MCF 10A (cell line): ENCODE results near the gene SYPL1. TPM values are rescaled to one million over a fixed set of nuclear protein-coding genes. Genes with fewer than 3 reads are reported as not detected.
A peak's percentile ranks its signal among the peaks of the same experiment; 100 is the strongest.

ENCODE experiments used
- BruUV-seq: library from RNA; stranded (reverse); fragments of 400-500 nt; replicated peaks from 2 replicates; lab custom pipeline; 2021; lab: Mats Ljungman, UMichigan
- CTCF ChIA-PET: fragments of 300-600 bp; sonication (Branson Sonifier 250); formaldehyde crosslinking; extraction: SDS; loops from one replicate; lab custom pipeline; 2021; ENCODE audit warnings: antibody characterized with exemption, inconsistent platforms; lab: Yijun Ruan, JAX
- POLR2A ChIA-PET: fragments of 300-600, 350-650 bp; sonication (Branson Sonifier 250); formaldehyde crosslinking; extraction: SDS; loops from one replicate; lab custom pipeline; 2020; ENCODE audit warnings: antibody characterized with exemption, inconsistent platforms; lab: Yijun Ruan, JAX
- DNase-seq: peaks from one replicate; pipeline ENCODE4 v3.0.0-alpha.2; 2018; ENCODE audit not compliant: unreplicated experiment
- H3K27ac Mint-ChIP-seq: one replicate; pipeline ENCODE4 v1.8.0; 2022; ENCODE audit warnings: mild to moderate bottlenecking, low read depth, mixed read lengths; ENCODE audit not compliant: unreplicated experiment
- H3K27me3 Mint-ChIP-seq: one replicate; pipeline ENCODE4 v1.8.0; 2022; ENCODE audit warnings: mixed read lengths; ENCODE audit not compliant: insufficient read depth, unreplicated experiment
- H3K36me3 Mint-ChIP-seq: one replicate; pipeline ENCODE4 v1.8.0; 2022; ENCODE audit warnings: mild to moderate bottlenecking, moderate library complexity, mixed read lengths; ENCODE audit not compliant: insufficient read depth, unreplicated experiment
- H3K4me1 Mint-ChIP-seq: one replicate; pipeline ENCODE4 v1.8.0; 2022; ENCODE audit warnings: mixed read lengths; ENCODE audit not compliant: insufficient read depth, unreplicated experiment
- H3K4me3 Mint-ChIP-seq: one replicate; pipeline ENCODE4 v1.8.0; 2022; ENCODE audit warnings: mild to moderate bottlenecking, moderate library complexity, mixed read lengths; ENCODE audit not compliant: unreplicated experiment
- H3K9me3 Mint-ChIP-seq: one replicate; pipeline ENCODE4 v1.8.0; 2022; ENCODE audit warnings: mixed read lengths; ENCODE audit not compliant: unreplicated experiment
- intact Hi-C: fragments of 100-400 bp; cut with micrococcal nuclease; formaldehyde crosslinking; loops from 2 replicates; pipeline ENCODE4 v1.14.1; 2022
- total RNA-seq: library from RNA; stranded (reverse); gene quantifications from 2 replicates; pipeline ENCODE4 v1.2.3, GENCODE V29; 2022
- TF ChIP-seq, protein P1 (sequence below): fragments of 200-600 bp; IDR thresholded peaks from one replicate; pipeline ENCODE4 v1.8.0; 2022; ENCODE audit warnings: antibody characterized with exemption, mild to moderate bottlenecking; ENCODE audit not compliant: unreplicated experiment

SYPL1 gene
- total RNA-seq, 1 experiment from 2014 or later: 77.6 TPM

DNA sequence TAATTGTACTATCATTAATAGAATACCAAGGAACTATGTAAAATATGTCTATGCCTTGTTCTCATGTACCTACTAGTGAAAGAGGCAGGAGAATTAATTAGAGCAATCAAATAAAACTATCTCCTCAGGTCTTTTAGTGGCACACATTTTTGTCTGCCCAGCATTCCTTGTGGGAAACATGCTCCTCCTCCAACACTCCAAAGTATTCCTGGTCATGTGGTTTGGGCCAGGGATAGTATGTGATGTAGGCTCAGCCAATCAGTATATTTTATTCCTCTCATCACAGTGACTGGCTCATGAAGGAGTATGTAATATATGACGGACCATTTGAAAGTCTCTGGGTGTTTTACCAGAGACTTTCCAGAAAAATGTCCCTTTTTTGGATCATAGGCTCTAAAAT is 16.7 kb upstream of the SYPL1 start:
- intact Hi-C loops: no loop called here
- POLR2A ChIA-PET: no interaction called here
- H3K4me3 Mint-ChIP-seq: no peak overlapping the region
- BruUV-seq: no TSS peak
- peaks cover 12% of the 10 kb centered on the region for H3K4me1 Mint-ChIP-seq
- H3K27me3 Mint-ChIP-seq: no peaks in the 10 kb centered on the region
- DNase-seq: no peak
- CTCF ChIA-PET: interaction anchor here (0.6 kb wide), 1 partner anchor 290 kb away, joined by 3 read pairs; no protein-coding TSS in a partner anchor
- H3K27ac Mint-ChIP-seq: no peak overlapping the region
- no peaks in the 10 kb centered on the region for H3K9me3 Mint-ChIP-seq
- TF ChIP-seq, protein P1, sequence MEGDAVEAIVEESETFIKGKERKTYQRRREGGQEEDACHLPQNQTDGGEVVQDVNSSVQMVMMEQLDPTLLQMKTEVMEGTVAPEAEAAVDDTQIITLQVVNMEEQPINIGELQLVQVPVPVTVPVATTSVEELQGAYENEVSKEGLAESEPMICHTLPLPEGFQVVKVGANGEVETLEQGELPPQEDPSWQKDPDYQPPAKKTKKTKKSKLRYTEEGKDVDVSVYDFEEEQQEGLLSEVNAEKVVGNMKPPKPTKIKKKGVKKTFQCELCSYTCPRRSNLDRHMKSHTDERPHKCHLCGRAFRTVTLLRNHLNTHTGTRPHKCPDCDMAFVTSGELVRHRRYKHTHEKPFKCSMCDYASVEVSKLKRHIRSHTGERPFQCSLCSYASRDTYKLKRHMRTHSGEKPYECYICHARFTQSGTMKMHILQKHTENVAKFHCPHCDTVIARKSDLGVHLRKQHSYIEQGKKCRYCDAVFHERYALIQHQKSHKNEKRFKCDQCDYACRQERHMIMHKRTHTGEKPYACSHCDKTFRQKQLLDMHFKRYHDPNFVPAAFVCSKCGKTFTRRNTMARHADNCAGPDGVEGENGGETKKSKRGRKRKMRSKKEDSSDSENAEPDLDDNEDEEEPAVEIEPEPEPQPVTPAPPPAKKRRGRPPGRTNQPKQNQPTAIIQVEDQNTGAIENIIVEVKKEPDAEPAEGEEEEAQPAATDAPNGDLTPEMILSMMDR: no peak
- no peaks in the 10 kb centered on the region for H3K36me3 Mint-ChIP-seq

DNA sequence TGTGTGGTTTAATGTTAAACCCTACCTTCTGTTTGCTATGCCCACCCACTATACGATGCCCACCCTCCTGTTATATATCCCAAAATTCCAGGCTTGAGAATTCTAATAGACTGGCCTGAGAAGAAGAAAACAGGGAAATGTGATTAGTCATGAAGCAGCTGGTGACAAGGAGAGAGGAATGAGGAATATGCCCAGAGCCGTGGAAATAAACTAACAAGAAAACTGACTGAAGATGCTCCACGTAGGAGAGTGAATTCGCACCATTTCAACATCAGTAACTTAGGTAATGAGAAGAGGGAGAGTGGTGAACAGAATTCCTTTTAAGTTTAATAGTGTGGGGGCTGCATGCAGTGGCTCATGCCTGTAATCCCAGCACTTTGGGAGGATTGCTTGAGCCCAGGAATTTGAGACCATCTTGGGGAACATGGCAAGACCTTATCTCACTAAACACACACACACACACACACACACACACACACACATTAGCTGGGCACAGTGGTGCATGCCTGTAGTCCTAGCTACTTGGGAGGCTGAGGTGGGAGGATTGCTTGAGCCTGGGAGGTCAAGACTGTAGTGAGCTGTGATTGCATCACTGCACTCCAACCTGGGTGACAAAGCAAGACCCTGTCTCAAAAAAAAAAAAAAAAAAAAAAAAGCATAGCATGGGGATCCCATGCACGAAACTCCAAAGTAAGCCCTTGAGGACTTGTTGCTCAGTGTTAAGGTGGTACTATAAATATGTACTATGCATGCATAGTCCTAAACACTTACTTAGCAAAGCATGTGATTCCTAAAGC is 16.1 kb upstream of the SYPL1 start:
- DNase-seq: no peak
- TF ChIP-seq, protein P1: no peak
- POLR2A ChIA-PET: no interaction called here
- intact Hi-C loops: no loop called here
- H3K27me3 Mint-ChIP-seq: no peaks in the 10 kb centered on the region
- CTCF ChIA-PET: interaction anchor here (0.6 kb wide), 2 partner anchors 291 to 1155 kb away, joined by 3 to 4 read pairs; no protein-coding TSS in a partner anchor
- BruUV-seq: no TSS peak
- H3K36me3 Mint-ChIP-seq: no peaks in the 10 kb centered on the region
- H3K9me3 Mint-ChIP-seq: no peaks in the 10 kb centered on the region
- no peak overlapping the region for H3K27ac Mint-ChIP-seq
- H3K4me3 Mint-ChIP-seq: no peak overlapping the region
- peaks cover 12% of the 10 kb centered on the region for H3K4me1 Mint-ChIP-seq

DNA sequence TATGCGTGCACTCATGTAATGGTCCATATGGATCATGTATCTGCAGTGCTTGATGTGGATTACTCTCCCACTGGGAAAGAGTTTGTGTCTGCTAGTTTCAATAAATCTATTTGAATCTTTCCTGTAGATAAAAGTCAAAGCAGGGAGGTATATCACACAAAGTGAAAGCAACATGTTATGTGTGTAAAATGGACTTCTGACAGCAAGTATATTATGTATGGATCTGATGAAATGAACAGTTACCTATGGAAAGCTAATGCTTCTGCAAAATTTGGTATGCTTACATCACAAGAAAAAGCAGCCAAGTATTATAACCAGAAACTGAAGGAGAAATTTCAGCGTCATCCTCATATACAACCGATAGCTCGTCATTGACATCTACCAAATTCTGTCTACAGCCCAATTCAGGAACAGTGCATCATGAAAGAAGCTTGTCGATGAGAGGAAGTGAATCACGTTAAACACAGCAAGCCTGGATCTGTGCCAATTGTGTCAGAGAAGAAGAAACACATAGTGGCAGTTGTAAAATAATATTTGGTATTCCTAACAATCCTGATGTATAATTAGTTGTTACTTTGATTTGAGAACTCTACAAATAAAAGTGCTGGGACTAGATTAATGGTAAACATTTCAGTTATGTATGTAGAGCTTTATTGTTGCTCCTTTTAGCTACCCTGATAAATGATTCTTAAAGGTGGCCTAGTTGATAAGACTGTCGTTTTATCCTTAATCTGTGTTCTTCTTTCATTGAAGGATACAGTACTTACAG is 14.2 kb upstream of the SYPL1 start:
- peak; percentile 86 for DNase-seq
- Mint-ChIP-seq H3K27ac (no peak overlapping the region), H3K9me3 (no peaks in the 10 kb centered on the region), H3K4me3 (no peak overlapping the region), H3K27me3 (no peaks in the 10 kb centered on the region), H3K36me3 (peaks cover 3% of the 10 kb centered on the region), H3K4me1 (peaks cover 12% of the 10 kb centered on the region)
- ChIA-PET POLR2A (interaction anchor here (0.7 to 2.2 kb wide), 6 partner anchors 9 to 298 kb away, joined by 3 to 12 read pairs (median 4); partner anchors contain the start of gene SYPL1), CTCF (interaction anchor here (0.5 to 2.4 kb wide), 6 partner anchors 9 to 68 kb away, joined by 3 to 13 read pairs (median 5); no protein-coding TSS in a partner anchor)
- no TSS peak for BruUV-seq
- TF ChIP-seq, protein P1: no peak
- intact Hi-C loops: no loop called here

DNA sequence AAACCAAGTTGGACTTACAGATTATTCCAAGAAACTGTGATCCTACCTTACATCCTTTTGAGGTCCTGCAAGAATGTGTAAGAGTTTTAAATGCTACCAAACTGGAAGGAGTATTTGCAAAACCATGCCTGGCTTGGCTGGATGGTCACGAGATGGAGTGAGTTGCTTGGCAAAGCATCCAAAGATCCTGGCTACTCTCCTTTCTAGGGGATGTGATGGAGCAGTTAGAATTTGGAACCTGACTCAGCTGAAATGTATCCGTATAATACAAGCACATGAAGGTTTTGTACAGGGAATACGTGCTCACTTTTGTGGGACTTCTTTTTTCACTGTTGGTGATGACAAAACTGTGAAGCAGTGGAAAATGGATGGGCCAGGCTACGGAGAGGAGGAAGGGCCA is 13.3 kb upstream of the SYPL1 start:
- BruUV-seq: no TSS peak
- Mint-ChIP-seq H3K27ac (no peak overlapping the region), H3K27me3 (no peaks in the 10 kb centered on the region), H3K4me3 (no peak overlapping the region), H3K9me3 (no peaks in the 10 kb centered on the region), H3K36me3 (peaks cover 7% of the 10 kb centered on the region), H3K4me1 (peaks cover 12% of the 10 kb centered on the region)
- intact Hi-C loops: no loop called here
- TF ChIP-seq, protein P1: no peak
- ChIA-PET CTCF (interaction anchor here (0.7 to 2.4 kb wide), 5 partner anchors 13 to 67 kb away, joined by 3 to 13 read pairs (median 5); partner anchors contain the start of gene SYPL1), POLR2A (interaction anchor here (1.2 to 2.2 kb wide), 5 partner anchors 8 to 299 kb away, joined by 3 to 12 read pairs (median 5); partner anchors contain the start of gene SYPL1)
- no peak for DNase-seq
